ENCODE measurements around the gene MEIKIN. TPM values are rescaled to one million over a fixed set of nuclear protein-coding genes. Genes with fewer than 3 reads are reported as not detected.

The MEIKIN gene
- total RNA-seq, 1 donor, result not detected

DNA sequence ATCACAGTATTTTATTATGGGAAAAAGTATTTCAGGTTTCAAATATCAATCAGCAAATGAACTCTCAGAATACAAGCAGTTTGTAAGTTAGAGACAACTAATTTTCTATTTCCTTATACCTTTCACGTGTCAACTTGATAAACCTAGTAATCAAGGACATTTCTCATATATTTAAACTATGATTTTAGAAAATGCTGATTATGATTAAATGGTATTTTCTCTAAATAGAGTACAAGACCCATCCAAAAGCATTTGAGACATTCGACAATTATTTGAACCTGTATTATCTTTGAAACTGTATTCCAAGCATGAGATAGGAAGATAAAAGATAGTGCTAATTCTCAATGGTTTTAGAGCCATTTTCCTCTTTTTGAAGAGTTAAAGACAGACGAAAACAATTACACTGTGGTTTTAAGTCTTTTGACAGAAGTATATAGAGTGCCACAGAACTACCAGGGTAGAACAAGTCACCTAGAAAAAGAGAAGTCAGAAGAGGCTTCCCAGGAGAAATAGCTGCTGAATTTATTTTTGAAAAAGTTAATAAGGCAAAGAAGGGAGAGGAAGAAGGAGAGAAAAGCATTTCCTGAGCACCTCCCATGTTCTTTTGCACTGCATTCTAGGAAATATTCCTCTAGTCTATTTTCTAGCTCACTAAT lies 5.6 kb downstream of the MEIKIN start:
- no peak overlapping the region for H2AFZ ChIP-seq (ENCODE audit: low read length)
- DNase-seq (ENCODE audit: insufficient read length, low spot score, missing footprints), result no peak
- H3K9me3 ChIP-seq (ENCODE audit: low read depth, low read length), result no peaks in the 10 kb centered on the region
- H3K36me3 ChIP-seq (ENCODE audit: insufficient read depth, low read length), result no peaks in the 10 kb centered on the region
- H3K4me2 ChIP-seq (ENCODE audit: insufficient read depth, low read length), result no peak overlapping the region
- H3K27ac ChIP-seq (ENCODE audit: low read depth, low read length), result no peak overlapping the region
- H3K27me3 ChIP-seq (ENCODE audit: insufficient read depth, low read length), result peaks cover 4% of the 10 kb centered on the region
- H3K4me3 ChIP-seq (ENCODE audit: insufficient read depth, low read length), result no peak overlapping the region
- TF ChIP-seq, protein P1, sequence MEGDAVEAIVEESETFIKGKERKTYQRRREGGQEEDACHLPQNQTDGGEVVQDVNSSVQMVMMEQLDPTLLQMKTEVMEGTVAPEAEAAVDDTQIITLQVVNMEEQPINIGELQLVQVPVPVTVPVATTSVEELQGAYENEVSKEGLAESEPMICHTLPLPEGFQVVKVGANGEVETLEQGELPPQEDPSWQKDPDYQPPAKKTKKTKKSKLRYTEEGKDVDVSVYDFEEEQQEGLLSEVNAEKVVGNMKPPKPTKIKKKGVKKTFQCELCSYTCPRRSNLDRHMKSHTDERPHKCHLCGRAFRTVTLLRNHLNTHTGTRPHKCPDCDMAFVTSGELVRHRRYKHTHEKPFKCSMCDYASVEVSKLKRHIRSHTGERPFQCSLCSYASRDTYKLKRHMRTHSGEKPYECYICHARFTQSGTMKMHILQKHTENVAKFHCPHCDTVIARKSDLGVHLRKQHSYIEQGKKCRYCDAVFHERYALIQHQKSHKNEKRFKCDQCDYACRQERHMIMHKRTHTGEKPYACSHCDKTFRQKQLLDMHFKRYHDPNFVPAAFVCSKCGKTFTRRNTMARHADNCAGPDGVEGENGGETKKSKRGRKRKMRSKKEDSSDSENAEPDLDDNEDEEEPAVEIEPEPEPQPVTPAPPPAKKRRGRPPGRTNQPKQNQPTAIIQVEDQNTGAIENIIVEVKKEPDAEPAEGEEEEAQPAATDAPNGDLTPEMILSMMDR (IDR thresholded peaks at IDR 0.05; ENCODE audit: extremely low read depth, low read depth, low read length), result no peak
- H3K4me1 ChIP-seq (ENCODE audit: insufficient read depth, low read length), result no peaks in the 10 kb centered on the region
- H4K20me1 ChIP-seq (ENCODE audit: insufficient read depth, low read length), result no peaks in the 10 kb centered on the region
- no peaks in the 10 kb centered on the region for H3K79me2 ChIP-seq (ENCODE audit: insufficient read depth, low read length)

DNA sequence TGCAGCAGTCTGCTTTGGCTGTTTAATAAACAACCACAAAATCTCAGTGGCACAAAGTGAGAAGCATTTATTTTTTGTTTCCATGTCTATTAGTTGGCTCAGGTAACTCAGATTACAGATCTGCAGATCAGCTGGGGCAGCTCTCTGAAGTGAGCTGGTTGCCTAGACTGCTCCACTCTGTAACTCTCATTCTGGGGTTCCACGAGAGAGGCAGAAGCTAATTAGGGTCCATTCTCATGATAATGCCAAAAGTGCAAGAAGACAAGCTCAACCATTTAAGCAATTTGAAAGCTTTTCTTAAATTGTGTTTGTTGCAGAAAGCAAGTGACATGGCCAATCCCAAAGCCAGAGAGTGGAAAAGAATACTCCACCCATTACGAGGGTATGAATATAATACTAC lies 13.2 kb downstream of the MEIKIN start:
- Histone ChIP-seq H3K27ac (ENCODE audit: low read depth, low read length) (no peak overlapping the region), H3K27me3 (ENCODE audit: insufficient read depth, low read length) (no peaks in the 10 kb centered on the region), H3K79me2 (ENCODE audit: insufficient read depth, low read length) (no peaks in the 10 kb centered on the region), H3K36me3 (ENCODE audit: insufficient read depth, low read length) (no peaks in the 10 kb centered on the region), H3K4me2 (ENCODE audit: insufficient read depth, low read length) (no peak overlapping the region), H4K20me1 (ENCODE audit: insufficient read depth, low read length) (no peaks in the 10 kb centered on the region), H3K9me3 (ENCODE audit: low read depth, low read length) (no peaks in the 10 kb centered on the region), H2AFZ (ENCODE audit: low read length) (no peak overlapping the region), H3K4me3 (ENCODE audit: insufficient read depth, low read length) (no peak overlapping the region), H3K4me1 (ENCODE audit: insufficient read depth, low read length) (no peaks in the 10 kb centered on the region)
- TF ChIP-seq, protein P1 (IDR thresholded peaks at IDR 0.05; ENCODE audit: extremely low read depth, low read depth, low read length), result no peak
- no peak for DNase-seq (ENCODE audit: insufficient read length, low spot score, missing footprints)

DNA sequence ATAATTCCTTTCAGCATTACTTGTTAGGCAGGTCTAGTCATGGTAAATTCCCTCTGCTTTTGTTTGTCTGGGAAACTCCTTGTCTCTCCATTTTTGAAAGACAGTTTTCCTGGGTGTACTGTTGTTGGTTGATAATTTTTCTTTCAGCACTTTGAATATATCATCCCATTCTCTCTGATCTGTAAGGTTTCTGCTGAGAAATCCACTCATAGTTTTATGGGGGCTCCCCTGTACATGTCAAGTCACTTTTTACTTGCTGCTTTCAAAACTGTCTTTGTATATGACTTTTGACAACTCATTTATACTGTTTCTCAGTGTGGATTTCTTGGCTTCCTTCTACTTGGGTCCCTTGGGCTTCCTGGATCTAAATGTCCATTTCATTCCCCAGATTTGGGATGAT lies 16.5 kb downstream of the MEIKIN start:
- no peak for DNase-seq (ENCODE audit: insufficient read length, low spot score, missing footprints)
- Histone ChIP-seq H3K36me3 (ENCODE audit: insufficient read depth, low read length) (no peaks in the 10 kb centered on the region), H3K4me1 (ENCODE audit: insufficient read depth, low read length) (no peaks in the 10 kb centered on the region), H3K4me3 (ENCODE audit: insufficient read depth, low read length) (no peak overlapping the region), H3K4me2 (ENCODE audit: insufficient read depth, low read length) (no peak overlapping the region), H4K20me1 (ENCODE audit: insufficient read depth, low read length) (no peaks in the 10 kb centered on the region), H3K27me3 (ENCODE audit: insufficient read depth, low read length) (no peaks in the 10 kb centered on the region), H2AFZ (ENCODE audit: low read length) (no peak overlapping the region), H3K79me2 (ENCODE audit: insufficient read depth, low read length) (no peaks in the 10 kb centered on the region), H3K27ac (ENCODE audit: low read depth, low read length) (no peak overlapping the region), H3K9me3 (ENCODE audit: low read depth, low read length) (no peaks in the 10 kb centered on the region)
- TF ChIP-seq, protein P1 (IDR thresholded peaks at IDR 0.05; ENCODE audit: extremely low read depth, low read depth, low read length), result no peak

DNA sequence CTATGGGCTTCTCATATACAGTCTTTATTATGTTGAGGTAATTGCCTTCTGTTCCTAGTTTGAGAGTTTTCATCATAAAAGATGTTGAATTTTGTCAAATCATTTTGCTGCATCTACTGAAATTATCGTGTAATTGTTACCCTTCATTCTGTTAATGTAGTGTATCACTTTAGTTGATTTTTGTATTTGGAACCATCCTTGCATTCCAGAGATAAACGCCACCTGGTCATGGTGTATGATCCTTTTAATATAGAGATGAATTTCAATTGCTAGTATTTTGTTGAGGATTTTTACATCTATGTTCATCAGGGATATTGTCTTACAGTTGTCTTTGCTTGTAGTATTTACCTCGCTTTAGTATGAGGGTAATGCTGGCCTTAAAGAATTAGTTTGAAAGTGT lies 19.3 kb downstream of the MEIKIN start:
- H3K79me2 ChIP-seq (ENCODE audit: insufficient read depth, low read length), result no peaks in the 10 kb centered on the region

More for the DNA sequence above, 19.3 kb downstream of the MEIKIN start:
- Histone ChIP-seq H3K27ac (ENCODE audit: low read depth, low read length) (no peak overlapping the region), H2AFZ (ENCODE audit: low read length) (no peak overlapping the region), H3K4me2 (ENCODE audit: insufficient read depth, low read length) (no peak overlapping the region), H3K27me3 (ENCODE audit: insufficient read depth, low read length) (no peaks in the 10 kb centered on the region), H3K9me3 (ENCODE audit: low read depth, low read length) (no peaks in the 10 kb centered on the region), H3K4me1 (ENCODE audit: insufficient read depth, low read length) (no peaks in the 10 kb centered on the region), H3K36me3 (ENCODE audit: insufficient read depth, low read length) (no peaks in the 10 kb centered on the region), H4K20me1 (ENCODE audit: insufficient read depth, low read length) (no peaks in the 10 kb centered on the region), H3K4me3 (ENCODE audit: insufficient read depth, low read length) (no peak overlapping the region)
- DNase-seq (ENCODE audit: insufficient read length, low spot score, missing footprints), result no peak
- TF ChIP-seq, protein P1 (IDR thresholded peaks at IDR 0.05; ENCODE audit: extremely low read depth, low read depth, low read length), result no peak

Data from osteoblast (primary cell).